Activated naive CD8-positive, alpha-beta T cell (primary cell): ENCODE measurements around the gene ANO3.

Experiments
- H3K27ac Mint-ChIP-seq: one replicate; pipeline ENCODE4 v1.8.0; 2021; ENCODE audit warnings: mixed read lengths
- H3K27me3 Mint-ChIP-seq: one replicate; pipeline ENCODE4 v1.8.0; 2021; ENCODE audit warnings: mixed read lengths
- H3K36me3 Mint-ChIP-seq: one replicate; pipeline ENCODE4 v1.8.0; 2021; ENCODE audit warnings: mixed read lengths
- H3K4me1 Mint-ChIP-seq: one replicate; pipeline ENCODE4 v1.8.0; 2021; ENCODE audit warnings: low read depth, mixed read lengths
- H3K4me3 Mint-ChIP-seq: one replicate; pipeline ENCODE4 v1.8.0; 2021; ENCODE audit warnings: mild to moderate bottlenecking, mixed read lengths
- H3K9me3 Mint-ChIP-seq: one replicate; pipeline ENCODE4 v1.8.0; 2021; ENCODE audit warnings: low read depth, mixed read lengths

The ANO3 gene

DNA sequence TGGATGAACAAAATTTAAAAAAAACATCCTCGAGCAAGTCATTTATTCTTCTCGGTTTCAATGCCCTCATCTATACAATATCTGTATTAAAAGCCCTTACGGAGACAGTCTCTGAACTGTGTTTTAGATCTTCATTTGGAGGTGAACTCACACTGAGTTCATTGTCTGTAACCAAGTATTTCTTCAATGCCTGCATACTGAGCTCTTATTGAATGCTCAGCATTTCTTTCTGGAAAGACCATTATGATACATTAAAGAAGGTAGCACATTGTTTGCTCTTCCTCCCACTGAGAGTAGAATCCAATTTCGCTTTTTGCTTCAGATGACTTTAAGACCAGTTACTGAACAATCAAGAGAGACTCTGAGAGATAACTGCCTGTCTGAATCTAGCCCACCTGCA lies 1.7 kb upstream of the ANO3 start:
- peaks cover 5% of the 10 kb centered on the region for H3K9me3 Mint-ChIP-seq
- H3K4me3 Mint-ChIP-seq = no peak overlapping the region

DNA sequence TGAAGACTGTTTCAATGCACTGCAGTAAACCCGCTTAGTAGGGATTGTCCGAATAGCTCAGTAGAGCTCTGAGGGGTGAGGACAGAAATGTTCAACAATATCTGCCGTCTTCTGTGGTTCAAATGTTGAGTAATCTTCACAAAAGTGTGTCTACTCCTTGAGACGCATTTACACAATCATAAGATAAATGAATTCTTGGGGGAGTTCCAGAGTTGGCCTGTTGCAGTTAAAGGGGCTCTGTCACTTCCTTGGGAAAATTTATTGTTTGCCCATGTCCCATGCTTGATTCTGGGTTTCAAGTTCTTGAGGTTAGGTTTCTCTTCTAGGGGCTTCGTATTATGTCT lies 614 bp downstream of the ANO3 start:
- H3K4me1 Mint-ChIP-seq = no peaks in the 10 kb centered on the region
- H3K4me3 Mint-ChIP-seq = no peak overlapping the region
- H3K27ac Mint-ChIP-seq = no peak overlapping the region
- no peaks in the 10 kb centered on the region for H3K36me3 Mint-ChIP-seq
- peaks cover 9% of the 10 kb centered on the region for H3K27me3 Mint-ChIP-seq
- peaks cover 5% of the 10 kb centered on the region for H3K9me3 Mint-ChIP-seq

More for the DNA sequence above, 1.7 kb upstream of the ANO3 start:
- H3K27me3 Mint-ChIP-seq = peaks cover 9% of the 10 kb centered on the region
- H3K27ac Mint-ChIP-seq = no peak overlapping the region
- no peaks in the 10 kb centered on the region for H3K36me3 Mint-ChIP-seq
- H3K4me1 Mint-ChIP-seq = no peaks in the 10 kb centered on the region

DNA sequence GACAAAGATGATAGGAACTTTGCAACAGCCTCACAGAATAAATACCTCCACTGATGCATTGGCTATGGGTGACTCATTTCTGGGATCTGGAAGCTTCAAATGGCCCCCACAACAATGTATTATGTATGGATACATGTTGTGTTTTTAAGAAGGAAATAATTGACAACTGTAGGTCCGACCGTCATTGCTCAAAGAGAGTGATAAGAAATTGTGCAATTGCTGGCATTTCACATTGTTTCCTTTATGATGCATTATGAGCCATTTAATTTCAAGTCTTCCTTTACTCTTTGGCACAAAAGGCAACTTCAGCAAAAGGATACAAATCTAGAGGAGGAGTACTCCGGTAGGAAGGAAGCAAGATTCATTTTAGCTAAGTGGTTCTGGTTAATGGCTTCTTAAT lies 2.0 kb downstream of the ANO3 start:
- no peaks in the 10 kb centered on the region for H3K4me1 Mint-ChIP-seq
- H3K4me3 Mint-ChIP-seq = no peak overlapping the region
- peaks cover 9% of the 10 kb centered on the region for H3K27me3 Mint-ChIP-seq
- H3K9me3 Mint-ChIP-seq = peaks cover 5% of the 10 kb centered on the region
- no peak overlapping the region for H3K27ac Mint-ChIP-seq
- H3K36me3 Mint-ChIP-seq = no peaks in the 10 kb centered on the region

DNA sequence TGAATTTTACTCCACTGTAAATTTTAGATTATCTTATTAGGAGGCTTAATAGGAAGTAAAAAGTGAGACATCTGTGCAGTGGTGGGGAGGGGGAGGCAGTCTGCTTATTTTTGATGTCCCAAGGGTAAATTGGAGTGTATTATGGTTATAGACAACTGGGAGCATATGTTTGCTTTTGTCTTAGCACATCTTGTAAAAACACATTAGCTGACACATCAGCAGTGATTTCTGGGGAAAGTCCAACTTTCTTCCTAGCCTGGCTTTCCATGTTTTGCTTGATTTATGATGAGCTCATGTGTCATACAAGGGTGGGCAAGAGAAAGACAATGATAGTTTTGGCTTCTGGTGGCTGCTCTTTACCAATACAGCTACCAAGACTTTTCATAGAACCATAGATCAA lies 4.0 kb downstream of the ANO3 start:
- Mint-ChIP-seq H3K4me3 (no peak overlapping the region), H3K9me3 (no peaks in the 10 kb centered on the region), H3K4me1 (no peaks in the 10 kb centered on the region), H3K36me3 (no peaks in the 10 kb centered on the region), H3K27ac (no peak overlapping the region), H3K27me3 (peaks cover 7% of the 10 kb centered on the region)

DNA sequence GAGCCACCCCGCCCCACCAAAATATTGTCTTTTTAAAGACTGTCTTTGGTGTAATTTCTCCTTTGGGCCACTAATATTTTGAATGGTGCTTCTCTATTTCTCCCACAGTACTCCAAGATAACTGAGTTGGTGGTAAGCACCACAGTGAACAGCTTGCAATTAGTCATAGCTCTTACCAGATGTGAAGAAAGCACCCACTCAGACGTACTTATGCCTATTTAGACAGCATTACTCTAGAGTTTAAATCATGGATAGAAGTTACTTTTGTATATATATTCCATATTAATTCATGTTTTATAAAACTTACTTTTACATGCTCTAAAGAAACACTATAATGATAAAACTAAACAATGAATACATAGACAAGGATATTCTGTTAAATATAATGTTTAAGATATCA lies 12.7 kb downstream of the ANO3 start:
- Mint-ChIP-seq H3K4me1 (no peaks in the 10 kb centered on the region), H3K27ac (no peak overlapping the region), H3K4me3 (no peak overlapping the region), H3K27me3 (no peaks in the 10 kb centered on the region), H3K36me3 (no peaks in the 10 kb centered on the region), H3K9me3 (no peaks in the 10 kb centered on the region)

DNA sequence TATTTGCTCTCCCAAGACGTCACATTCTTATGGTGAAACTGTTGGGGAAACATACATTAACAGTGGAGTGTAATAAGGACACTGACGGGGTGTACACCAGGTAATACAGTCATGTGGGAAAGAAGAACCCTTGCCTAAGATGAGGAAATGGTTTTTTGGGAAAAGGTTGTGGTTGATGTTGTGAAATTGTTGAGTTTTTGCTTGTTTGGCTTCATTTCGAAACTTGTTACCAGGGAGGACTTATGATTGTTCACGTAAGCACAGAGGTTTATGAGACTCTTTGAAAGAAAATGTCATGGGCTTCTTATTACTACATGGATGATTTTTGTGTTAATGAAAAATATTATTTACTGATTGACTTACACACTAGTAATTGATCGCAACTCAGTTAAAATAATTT lies 16.8 kb downstream of the ANO3 start:
- no peak overlapping the region for H3K27ac Mint-ChIP-seq
- no peaks in the 10 kb centered on the region for H3K4me1 Mint-ChIP-seq
- H3K4me3 Mint-ChIP-seq = no peak overlapping the region
- H3K27me3 Mint-ChIP-seq = no peaks in the 10 kb centered on the region
- no peaks in the 10 kb centered on the region for H3K36me3 Mint-ChIP-seq
- no peaks in the 10 kb centered on the region for H3K9me3 Mint-ChIP-seq

DNA sequence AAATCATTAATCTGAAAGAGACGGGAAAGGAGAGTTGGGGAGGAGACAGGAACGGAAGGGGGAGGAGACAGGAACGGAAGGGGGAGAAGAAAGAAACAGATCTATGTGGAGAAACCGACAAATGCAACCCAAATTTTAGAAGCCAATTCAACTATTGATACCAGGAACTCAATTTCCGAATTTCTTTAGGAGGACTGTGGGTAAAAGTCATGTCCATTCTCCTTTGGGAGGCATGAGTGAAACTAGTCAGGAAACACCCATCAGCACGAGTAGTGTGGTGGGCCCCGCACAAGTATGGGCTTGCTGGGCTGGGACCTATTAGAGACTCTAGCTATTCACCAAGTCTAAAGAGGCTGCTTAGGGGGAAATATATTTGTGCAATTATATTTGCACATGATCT lies 18.1 kb downstream of the ANO3 start:
- Mint-ChIP-seq H3K9me3 (no peaks in the 10 kb centered on the region), H3K36me3 (no peaks in the 10 kb centered on the region), H3K27me3 (no peaks in the 10 kb centered on the region), H3K27ac (no peak overlapping the region), H3K4me1 (no peaks in the 10 kb centered on the region), H3K4me3 (no peak overlapping the region)

DNA sequence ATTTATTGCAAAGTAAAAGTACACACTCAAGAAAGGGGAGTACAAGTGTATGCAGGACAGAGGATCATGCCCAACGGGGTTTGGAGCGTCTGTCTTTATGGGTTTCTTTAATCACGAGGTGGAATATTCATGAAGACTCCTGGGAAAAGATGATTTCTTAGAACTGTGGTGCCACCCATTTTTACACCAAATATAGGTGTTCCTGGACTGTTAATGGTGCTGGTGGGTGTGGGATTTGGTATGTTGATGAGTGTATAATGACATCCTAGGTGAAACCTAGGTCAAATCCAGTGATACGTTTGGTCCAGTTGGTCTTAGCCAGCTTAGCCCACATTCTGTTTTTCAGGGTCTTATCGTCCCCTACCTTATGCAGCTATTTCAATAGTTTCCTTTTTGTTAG lies 21.1 kb downstream of the ANO3 start:
- no peaks in the 10 kb centered on the region for H3K36me3 Mint-ChIP-seq
- no peak overlapping the region for H3K27ac Mint-ChIP-seq
- no peaks in the 10 kb centered on the region for H3K9me3 Mint-ChIP-seq

DNA sequence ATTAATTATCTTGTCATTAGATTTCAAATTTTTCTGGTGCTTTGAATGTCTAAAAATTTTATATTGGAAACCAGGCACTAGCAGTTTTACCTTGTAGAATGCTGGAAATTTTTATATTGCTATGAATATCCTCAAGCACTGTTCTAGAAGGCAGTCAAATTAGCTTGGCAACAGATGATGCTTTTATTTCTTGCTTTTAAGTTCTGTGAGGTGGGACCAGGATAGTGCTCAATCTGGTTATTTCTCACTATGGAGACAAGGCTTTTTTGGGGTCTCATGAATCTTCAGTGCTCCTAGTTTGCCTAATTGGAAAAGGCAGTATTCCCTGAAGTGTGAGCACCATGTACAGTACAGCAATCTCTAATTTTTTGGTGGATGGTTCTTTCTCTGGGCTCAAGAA lies 27.1 kb downstream of the ANO3 start:
- H3K4me3 Mint-ChIP-seq = no peak overlapping the region
- H3K9me3 Mint-ChIP-seq = no peaks in the 10 kb centered on the region
- H3K4me1 Mint-ChIP-seq = no peaks in the 10 kb centered on the region
- no peaks in the 10 kb centered on the region for H3K36me3 Mint-ChIP-seq
- H3K27ac Mint-ChIP-seq = no peak overlapping the region
- H3K27me3 Mint-ChIP-seq = no peaks in the 10 kb centered on the region

More for the DNA sequence above, 21.1 kb downstream of the ANO3 start:
- Mint-ChIP-seq H3K4me1 (no peaks in the 10 kb centered on the region), H3K27me3 (no peaks in the 10 kb centered on the region), H3K4me3 (no peak overlapping the region)

DNA sequence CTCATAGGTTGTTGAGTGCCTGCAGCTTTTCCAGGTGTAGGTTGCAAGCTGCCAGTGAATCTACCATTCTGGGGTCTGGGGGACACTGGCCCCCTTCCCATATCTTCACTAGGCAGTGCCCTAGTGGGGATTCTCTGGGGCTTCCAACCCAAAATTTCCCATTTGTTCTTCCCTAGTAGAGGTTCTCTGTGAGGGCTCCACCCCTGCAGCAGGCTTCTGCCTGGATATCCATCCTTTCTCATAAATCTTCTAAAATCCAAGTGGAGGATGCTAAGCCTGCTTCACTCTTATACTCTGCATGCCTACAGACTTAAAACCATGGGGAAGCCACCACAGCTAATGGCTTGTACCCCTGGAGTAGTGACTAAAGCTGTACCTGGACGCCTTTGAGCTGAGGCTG lies 33.4 kb downstream of the ANO3 start:
- no peak overlapping the region for H3K4me3 Mint-ChIP-seq
- H3K36me3 Mint-ChIP-seq = no peaks in the 10 kb centered on the region
- no peaks in the 10 kb centered on the region for H3K9me3 Mint-ChIP-seq
- no peak overlapping the region for H3K27ac Mint-ChIP-seq
- H3K27me3 Mint-ChIP-seq = no peaks in the 10 kb centered on the region
- H3K4me1 Mint-ChIP-seq = no peaks in the 10 kb centered on the region

DNA sequence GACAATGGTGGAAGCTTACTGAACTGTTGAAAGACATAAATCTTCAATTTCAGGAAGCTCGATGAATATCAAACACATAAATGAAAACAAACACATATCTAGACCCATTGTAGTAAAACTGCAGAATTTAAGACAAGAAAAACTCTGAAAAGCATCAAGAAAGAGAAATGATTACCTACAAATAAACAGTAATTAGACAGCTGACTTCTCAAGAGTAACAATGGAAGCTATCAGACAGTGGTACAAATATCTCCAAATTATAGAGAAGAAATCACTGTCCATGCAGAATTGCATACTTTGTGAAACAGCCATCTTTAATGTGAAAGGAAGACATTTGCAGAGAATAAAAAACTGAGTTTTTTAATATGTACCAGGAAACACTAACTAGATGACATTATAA lies 45.7 kb downstream of the ANO3 start:
- Mint-ChIP-seq H3K9me3 (peaks cover 20% of the 10 kb centered on the region), H3K27me3 (no peaks in the 10 kb centered on the region), H3K4me1 (no peaks in the 10 kb centered on the region), H3K4me3 (no peak overlapping the region), H3K27ac (no peak overlapping the region), H3K36me3 (no peaks in the 10 kb centered on the region)

DNA sequence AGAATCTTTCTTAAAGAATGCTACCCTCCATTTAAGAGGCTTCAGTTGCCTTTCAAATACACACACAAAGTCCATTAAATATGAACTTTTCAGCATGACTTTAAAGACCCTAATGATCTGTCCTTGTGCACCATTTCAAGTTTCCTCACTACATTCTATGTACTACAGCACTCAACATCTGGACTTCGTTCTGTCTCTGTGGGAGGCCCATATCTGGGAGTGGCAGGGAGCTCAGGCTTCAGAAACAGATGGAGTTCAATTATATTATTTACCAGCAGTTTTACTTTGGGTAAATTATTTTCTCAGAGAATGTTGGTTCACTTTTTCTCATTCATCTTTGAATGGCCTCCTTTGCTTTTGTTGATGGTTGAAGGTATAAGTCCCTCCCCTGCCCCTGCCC lies 67.4 kb downstream of the ANO3 start:
- Mint-ChIP-seq H3K4me3 (no peak overlapping the region), H3K27me3 (no peaks in the 10 kb centered on the region), H3K36me3 (no peaks in the 10 kb centered on the region), H3K4me1 (no peaks in the 10 kb centered on the region), H3K27ac (no peak overlapping the region), H3K9me3 (peaks cover 7% of the 10 kb centered on the region)

DNA sequence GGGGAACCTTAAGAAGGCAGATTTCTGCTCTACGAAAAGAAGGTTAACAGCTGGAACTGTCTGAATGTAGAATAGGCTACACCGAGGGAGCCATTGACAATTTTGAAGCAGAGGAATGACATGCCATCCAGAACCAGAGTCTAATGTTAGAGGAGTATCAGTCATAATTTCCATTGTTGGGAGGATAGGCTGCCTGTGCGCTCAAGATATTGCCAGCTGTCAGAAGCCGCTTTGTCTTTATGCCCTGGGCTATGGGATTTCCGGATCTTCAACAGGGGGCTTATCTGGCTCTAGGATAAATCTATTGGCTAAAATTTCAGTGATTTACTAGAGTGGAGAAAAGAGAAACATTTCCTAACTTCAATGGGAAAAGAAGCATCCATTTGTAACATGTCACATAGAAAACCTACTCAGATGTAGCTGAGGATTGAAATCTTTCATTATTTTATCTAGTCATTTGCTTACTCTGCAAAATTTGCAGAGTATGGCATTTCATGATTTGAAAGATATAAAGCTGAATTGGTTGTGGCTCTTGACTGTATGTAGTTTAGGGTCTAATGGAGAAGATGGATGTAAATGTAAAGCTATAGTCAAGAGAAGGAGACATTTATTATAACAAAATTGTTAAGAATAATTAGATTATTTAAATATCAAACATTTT lies 78.9 kb downstream of the ANO3 start:
- no peak overlapping the region for H3K4me3 Mint-ChIP-seq
- H3K36me3 Mint-ChIP-seq = no peaks in the 10 kb centered on the region
- peaks cover 8% of the 10 kb centered on the region for H3K9me3 Mint-ChIP-seq

DNA sequence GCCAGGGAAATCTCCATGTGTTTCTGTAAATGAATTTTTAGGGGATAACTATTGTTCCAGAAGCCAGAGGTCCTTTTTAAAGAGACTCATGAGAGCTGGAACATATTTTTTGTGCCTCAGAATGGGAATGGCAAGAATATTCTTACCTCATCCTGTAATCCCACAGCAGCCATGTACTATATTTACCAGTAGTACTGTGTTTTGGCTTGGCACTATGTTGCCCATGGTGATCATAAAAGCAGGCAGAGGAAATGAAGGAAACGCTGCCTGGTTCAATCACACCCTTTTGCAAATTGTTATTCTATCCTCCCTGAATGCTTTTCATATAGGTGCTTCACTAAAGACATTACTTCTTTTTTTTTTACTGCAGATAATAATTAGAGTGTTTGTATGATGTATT lies 81.0 kb downstream of the ANO3 start:
- Mint-ChIP-seq H3K4me1 (no peaks in the 10 kb centered on the region), H3K27ac (no peak overlapping the region), H3K4me3 (no peak overlapping the region), H3K27me3 (no peaks in the 10 kb centered on the region), H3K36me3 (no peaks in the 10 kb centered on the region), H3K9me3 (peaks cover 8% of the 10 kb centered on the region)

More for the DNA sequence above, 78.9 kb downstream of the ANO3 start:
- Mint-ChIP-seq H3K27me3 (no peaks in the 10 kb centered on the region), H3K27ac (no peak overlapping the region), H3K4me1 (no peaks in the 10 kb centered on the region)

DNA sequence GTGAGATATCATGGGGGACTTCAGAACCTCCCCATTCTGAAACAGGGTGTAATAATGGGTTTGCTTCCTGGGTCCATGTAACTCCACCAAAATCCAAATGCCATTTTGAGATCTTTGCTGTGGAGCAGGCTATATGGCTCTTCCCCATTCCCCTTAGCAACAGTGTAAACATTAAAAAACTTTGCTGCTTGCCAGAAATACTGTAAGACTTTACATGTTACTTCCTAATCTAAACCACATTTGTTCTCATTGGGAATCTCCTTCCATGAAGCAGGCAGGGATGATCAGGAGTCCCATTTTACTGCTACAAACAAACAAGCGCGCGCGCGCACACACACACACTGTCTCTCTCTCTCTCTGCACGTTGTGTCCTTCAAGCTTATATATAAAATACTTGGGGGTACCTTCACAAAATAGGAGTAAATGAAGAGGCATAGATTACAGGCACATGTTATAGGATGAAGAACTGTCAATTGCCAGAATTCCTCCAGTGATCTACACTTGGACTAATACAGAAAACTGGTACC lies 86.5 kb downstream of the ANO3 start:
- no peak overlapping the region for H3K4me3 Mint-ChIP-seq
- peaks cover 7% of the 10 kb centered on the region for H3K9me3 Mint-ChIP-seq
- no peak overlapping the region for H3K27ac Mint-ChIP-seq
- H3K36me3 Mint-ChIP-seq = no peaks in the 10 kb centered on the region
- H3K27me3 Mint-ChIP-seq = no peaks in the 10 kb centered on the region
- H3K4me1 Mint-ChIP-seq = no peaks in the 10 kb centered on the region

DNA sequence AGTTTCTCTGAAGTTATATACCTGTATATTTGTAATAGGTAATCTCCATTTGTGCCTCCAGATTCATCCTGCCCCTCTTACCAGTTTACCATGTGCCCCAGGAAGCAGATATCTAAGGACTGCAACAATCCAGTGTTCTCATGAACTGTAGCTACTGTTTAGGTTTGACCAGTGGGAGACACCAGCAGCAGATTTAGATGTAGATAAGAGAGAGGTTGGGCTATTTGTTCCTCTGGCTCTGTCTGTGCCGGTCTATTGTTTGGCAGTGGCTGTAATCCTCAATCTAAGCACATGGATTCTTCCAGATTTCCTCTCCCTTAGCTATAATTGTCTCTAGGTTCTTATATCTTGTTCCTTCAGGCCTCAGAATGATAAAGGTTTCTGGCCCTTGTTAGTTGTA lies 88.4 kb downstream of the ANO3 start:
- Mint-ChIP-seq H3K27me3 (no peaks in the 10 kb centered on the region), H3K4me1 (no peaks in the 10 kb centered on the region), H3K27ac (no peak overlapping the region), H3K36me3 (no peaks in the 10 kb centered on the region), H3K4me3 (no peak overlapping the region), H3K9me3 (peaks cover 7% of the 10 kb centered on the region)
